ENCODE measurements around the gene QPCTL.

GRCh38 chr19:45660636-45661035 is 31.8 kb upstream of the QPCTL start:
- TF ChIP-seq CTCF (IDR thresholded peaks at IDR 0.05; ENCODE audit: low read depth, low read length) (no peak), POLR2A (IDR thresholded peaks at IDR 0.05; ENCODE audit: extremely low read depth, insufficient read length) (no peak)

Measured in NB4 (cell line).